ENCODE results near the gene RERE. TPM values are rescaled to one million over a fixed set of nuclear protein-coding genes. Genes with fewer than 3 reads are reported as not detected.
A peak's percentile ranks its signal among the peaks of the same experiment; 100 is the strongest.

Gene RERE
- polyA plus RNA-seq, 1 of the 3 experiments (the other 2 are of a cell fraction): 8.1 TPM

- H2AFZ ChIP-seq (ENCODE audit: low read depth): no peak overlapping the region
- CTCF ChIA-PET: interaction anchor here (1.1 to 10.9 kb wide), 5 partner anchors 6 to 153 kb away, joined by 3 to 107 read pairs (median 4); no protein-coding TSS in a partner anchor
- WGBS (ENCODE audit: low lambda C conversion rate): 96% methylated on average over 8 of the region's 14 CpGs
Observed at GRCh38 chr1:8856689-8857412, 39.4 kb upstream of the RERE start.

GRCh38 chr1:8854240-8854639 is 36.8 kb upstream of the RERE start:
- H3K9me2 ChIP-seq: no peaks in the 10 kb centered on the region
- H3K27me3 ChIP-seq (ENCODE audit: insufficient read depth): no peaks in the 10 kb centered on the region
- no peaks in the 10 kb centered on the region for H3K79me2 ChIP-seq (ENCODE audit: insufficient read depth)
- WGBS (ENCODE audit: low lambda C conversion rate): 76% methylated on average over 5 of the region's 7 CpGs
- H3K36me3 ChIP-seq (replicated peaks in 1 of 2; ENCODE audit: control insufficient read depth in 1 of 2, insufficient read depth in 2 of 2, low read length in 1 of 2): peaks cover 0 to 16% of the 10 kb centered on the region in 2 experiments
- H3K27ac ChIP-seq (ENCODE audit: low read depth in 2 of 2, low read length in 1 of 2): no peak overlapping the region
- H2AFZ ChIP-seq (ENCODE audit: low read depth): no peak overlapping the region
- ChIA-PET CTCF (interaction anchor here (0.7 kb wide), 2 partner anchors 8 to 136 kb away, joined by 3 read pairs; no protein-coding TSS in a partner anchor), POLR2A (no interaction called here)
- no peaks in the 10 kb centered on the region for H3K9me3 ChIP-seq
- peaks cover 0 to 4% of the 10 kb centered on the region in 2 experiments; a peak in 1 of 4 replicates for H3K4me1 ChIP-seq (ENCODE audit: control insufficient read depth in 1 of 2, insufficient read depth in 2 of 2, low read depth in 1 of 2, low read length in 1 of 2)
- no peak overlapping the region for H3K4me2 ChIP-seq
- no peak overlapping the region for H3K9ac ChIP-seq
- DNase-seq: no peak
- peaks cover 11% of the 10 kb centered on the region for H4K20me1 ChIP-seq (ENCODE audit: insufficient read depth)
- H3K4me3 ChIP-seq (ENCODE audit: low read depth in 2 of 2, low read length in 1 of 2): no peak overlapping the region
- H3F3A ChIP-seq (replicated peaks; ENCODE audit: insufficient read depth): peaks cover 29% of the 10 kb centered on the region
- TF ChIP-seq MXI1 (IDR thresholded peaks at IDR 0.05; ENCODE audit: low read depth, low read length) (no peak), SMC3 (IDR thresholded peaks at IDR 0.05; ENCODE audit: low read depth, low read length) (no peak), RCOR1 (IDR thresholded peaks at IDR 0.05; ENCODE audit: low read length) (no peak), USF1 (IDR thresholded peaks at IDR 0.05; ENCODE audit: borderline replicate concordance, low read depth) (no peak), GABPA (IDR thresholded peaks at IDR 0.05; ENCODE audit: low read depth) (no peak), ZBTB33 (IDR thresholded peaks at IDR 0.05; ENCODE audit: borderline replicate concordance, low read depth) (no peak), CTCF (IDR thresholded peaks at IDR 0.05) (no peak), MAX (IDR thresholded peaks at IDR 0.05; ENCODE audit: low read depth) (no peak), RAD21 (IDR thresholded peaks at IDR 0.05; ENCODE audit: low read length) (no peak), IRF3 (IDR thresholded peaks at IDR 0.05; ENCODE audit: low read depth, low read length) (no peak), FOXJ3 (CRISPR knock-in tag; IDR thresholded peaks at IDR 0.05) (no peak)

More at GRCh38 chr1:8856689-8857412, 39.4 kb upstream of the RERE start:
- Histone ChIP-seq H3K27me3 (ENCODE audit: insufficient read depth) (no peaks in the 10 kb centered on the region), H4K20me1 (ENCODE audit: insufficient read depth) (peaks cover 32% of the 10 kb centered on the region), H3K4me2 (no peak overlapping the region), H3K4me3 (ENCODE audit: low read depth in 2 of 2, low read length in 1 of 2) (no peak overlapping the region), H3K9me2 (no peaks in the 10 kb centered on the region), H3K27ac (ENCODE audit: low read depth in 2 of 2, low read length in 1 of 2) (peak overlapping the region; percentile 0 to 75; a peak in 1 of 4 replicates), H3K9ac (no peak overlapping the region), H3K36me3 (replicated peaks in 1 of 2; ENCODE audit: control insufficient read depth in 1 of 2, insufficient read depth in 2 of 2, low read length in 1 of 2) (peaks cover 19 to 33% of the 10 kb centered on the region in 2 experiments), H3K9me3 (no peaks in the 10 kb centered on the region), H3K79me2 (ENCODE audit: insufficient read depth) (peaks cover 11% of the 10 kb centered on the region; the same call in 1 of the 2 replicates), H3F3A (replicated peaks; ENCODE audit: insufficient read depth) (peaks cover 55% of the 10 kb centered on the region), H3K4me1 (ENCODE audit: control insufficient read depth in 1 of 2, insufficient read depth in 2 of 2, low read depth in 1 of 2, low read length in 1 of 2) (peaks cover 0 to 4% of the 10 kb centered on the region in 2 experiments; a peak in 1 of 4 replicates)
- POLR2A ChIA-PET: interaction anchor here (0.7 to 1.5 kb wide), 3 partner anchors 8 to 490 kb away, joined by 3 read pairs; no protein-coding TSS in a partner anchor
- TF ChIP-seq YY1 (IDR thresholded peaks at IDR 0.05; ENCODE audit: low read depth) (no peak), SIN3A (IDR thresholded peaks at IDR 0.05; ENCODE audit: borderline replicate concordance, low read depth, low read length) (no peak), SMC3 (IDR thresholded peaks at IDR 0.05; ENCODE audit: low read depth, low read length) (no peak), CHD2 (IDR thresholded peaks at IDR 0.05; ENCODE audit: low read length, partially characterized antibody) (no peak), GATA2 (CRISPR knock-in tag; IDR thresholded peaks at IDR 0.05) (no peak), POLR2AphosphoS5 (IDR thresholded peaks at IDR 0.05; ENCODE audit: low read depth, low read length) (peak; percentile 17; the same call in 1 of the 2 replicates), CTCF (IDR thresholded peaks at IDR 0.05) (no peak)
- no peak for DNase-seq

Data from SK-N-SH (cell line).